Spleen (tissue), 11 donors: Measurements from ENCODE around the gene UNC5CL. TPM values are rescaled to one million over a fixed set of nuclear protein-coding genes. Genes with fewer than 3 reads are reported as not detected.

ENCODE experiments used
- DNase-seq: peaks from one replicate; pipeline ENCODE4 v3.0.0-alpha.2; 2020
- H3K27ac ChIP-seq, 8 donors: fragments of 200-600 bp; sonication (generic) in 7 of 8; 1 replicate in 4 of 8; 2 replicates in 4 of 8; pipeline versions ENCODE4 v1.5.0 to v1.8.0; 2016 to 2021; ENCODE audit warnings: inconsistent platforms in 4 of 8, mild to moderate bottlenecking in 4 of 8, moderate library complexity in 1 of 8
- H3K27me3 ChIP-seq, 7 donors: fragments of 200-600 bp; sonication (generic) in 6 of 7; replicated peaks in 1 of 7; 1 replicate in 4 of 7; 2 replicates in 3 of 7; pipeline versions ENCODE4 v1.5.0 to v1.8.0; 2016 to 2021; ENCODE audit warnings: inconsistent platforms in 3 of 7, mild to moderate bottlenecking in 1 of 7
- H3K36me3 ChIP-seq, 6 donors: fragments of 200-600 bp; sonication (generic) in 5 of 6; 1 replicate in 4 of 6; 2 replicates in 2 of 6; pipeline versions ENCODE4 v1.5.0 to v1.8.0; 2016 to 2021; ENCODE audit warnings: inconsistent platforms in 2 of 6
- H3K4me1 ChIP-seq, 6 donors: fragments of 200-600 bp; sonication (generic) in 5 of 6; 1 replicate in 3 of 6; 2 replicates in 3 of 6; pipeline versions ENCODE4 v1.5.0 to v1.8.0; 2016 to 2021; ENCODE audit warnings: inconsistent platforms in 3 of 6
- H3K4me3 ChIP-seq, 8 donors: fragments of 200-600 bp; sonication (generic) in 7 of 8; 1 replicate in 4 of 8; 2 replicates in 4 of 8; pipeline versions ENCODE4 v1.5.0 to v1.8.0; 2016 to 2021; ENCODE audit warnings: inconsistent platforms in 4 of 8, mild to moderate bottlenecking in 4 of 8, moderate library complexity in 2 of 8
- H3K9me3 ChIP-seq, 8 donors: fragments of 200-600 bp; sonication (generic) in 7 of 8; 1 replicate in 4 of 8; 2 replicates in 4 of 8; pipeline versions ENCODE4 v1.5.0 to v1.8.0; 2016 to 2021; ENCODE audit warnings: inconsistent platforms in 4 of 8
- POLR2A ChIP-seq, 3 donors: fragments of 450-650 bp; IDR thresholded peaks; one replicate each; pipeline ENCODE4 v1.5.1; 2017; ENCODE audit warnings: antibody characterized with exemption in 3 of 3, mild to moderate bottlenecking in 1 of 3
- POLR2AphosphoS5 ChIP-seq, 3 donors: sonication (generic); formaldehyde crosslinking; IDR thresholded peaks; one replicate each; pipeline ENCODE4 v1.5.1; 2017; ENCODE audit warnings: antibody characterized with exemption in 3 of 3
- WGBS, 5 donors: extraction: QIAGEN DNeasy Blood & Tissue Kit in 3 of 5; methylation state at CpG; one replicate each; pipeline versions ENCODE4 v1.1.5 to v1.1.7; 2013 to 2018; 5-methylcytosine and 5-hydroxymethylcytosine counted together
- intact Hi-C: fragments of 100-400 bp; cut with DNase I; formaldehyde crosslinking; loops from one replicate; pipeline ENCODE4 v1.15.0; 2023; ENCODE audit warnings: low total_unique reads
- polyA plus RNA-seq, 3 donors: library from polyadenylated mRNA; stranded (reverse); fragments of 200-250 nt; gene quantifications; one replicate each; pipeline ENCODE4 v1.2.1, GENCODE V29; 2013
- total RNA-seq, 7 donors: library from RNA; depleted of rRNA in 3 of 7; stranded (reverse); fragments of >200 nt in 3 of 7; fragmentation: NEBNext Ultra II Directional in 4 of 7; extraction: Animal tissue kit (Norgen Biotek cat#: 25700) in 4 of 7; gene quantifications; one replicate each; pipeline versions ENCODE4 v1.1.0 to v1.2.1, GENCODE V29; 2016 to 2021
- TF ChIP-seq, protein P1 (sequence below), 11 experiments: fragments of 200-600 bp in 7 of 11; fragments of 450-650 bp in 4 of 11; sonication (generic) in 4 of 11; IDR thresholded peaks in 8 of 11; conservative IDR thresholded peaks in 3 of 11; 1 replicate in 7 of 11; 2 replicates in 4 of 11; pipeline versions ENCODE4 v1.4.0 to v1.8.0; 2016 to 2021; ENCODE audit warnings: antibody characterized with exemption in 11 of 11, inconsistent platforms in 4 of 11, mild to moderate bottlenecking in 1 of 11
- donor health status: healthy with polysubstance abuse.
- donor health status: DM: no; HTN: no; CAD: no; lungs with moderate emphysema.
- donor health status: DM: no; HTN: no; CAD: no.
- donor health status: Bipolar disorder and iron deficiency.
- donor health status: healthy.
- donor health status: DM: no; HTN: no; CAD: no.
- donor health status: DM: yes; HTN: yes; CAD: no.

Gene UNC5CL
- total and polyA plus RNA-seq, 10 donors: 1.4 to 3.9 (median 2.7) TPM

GRCh38 chr6:41036186-41036585 lies 2.8 kb downstream of the UNC5CL start:
- Histone ChIP-seq H3K27me3 (no peaks in the 10 kb centered on the region), H3K27ac (no peak overlapping the region), H3K4me1 (no peaks in the 10 kb centered on the region), H3K4me3 (no peak overlapping the region), H3K36me3 (peaks cover 0 to 3% (median 0%) of the 10 kb centered on the region in 6 donors), H3K9me3 (no peaks in the 10 kb centered on the region)
- intact Hi-C loops: no loop called here
- TF ChIP-seq POLR2AphosphoS5 (IDR thresholded peaks at IDR 0.05) (no peak), POLR2A (IDR thresholded peaks at IDR 0.05) (no peak)
- TF ChIP-seq, protein P1, sequence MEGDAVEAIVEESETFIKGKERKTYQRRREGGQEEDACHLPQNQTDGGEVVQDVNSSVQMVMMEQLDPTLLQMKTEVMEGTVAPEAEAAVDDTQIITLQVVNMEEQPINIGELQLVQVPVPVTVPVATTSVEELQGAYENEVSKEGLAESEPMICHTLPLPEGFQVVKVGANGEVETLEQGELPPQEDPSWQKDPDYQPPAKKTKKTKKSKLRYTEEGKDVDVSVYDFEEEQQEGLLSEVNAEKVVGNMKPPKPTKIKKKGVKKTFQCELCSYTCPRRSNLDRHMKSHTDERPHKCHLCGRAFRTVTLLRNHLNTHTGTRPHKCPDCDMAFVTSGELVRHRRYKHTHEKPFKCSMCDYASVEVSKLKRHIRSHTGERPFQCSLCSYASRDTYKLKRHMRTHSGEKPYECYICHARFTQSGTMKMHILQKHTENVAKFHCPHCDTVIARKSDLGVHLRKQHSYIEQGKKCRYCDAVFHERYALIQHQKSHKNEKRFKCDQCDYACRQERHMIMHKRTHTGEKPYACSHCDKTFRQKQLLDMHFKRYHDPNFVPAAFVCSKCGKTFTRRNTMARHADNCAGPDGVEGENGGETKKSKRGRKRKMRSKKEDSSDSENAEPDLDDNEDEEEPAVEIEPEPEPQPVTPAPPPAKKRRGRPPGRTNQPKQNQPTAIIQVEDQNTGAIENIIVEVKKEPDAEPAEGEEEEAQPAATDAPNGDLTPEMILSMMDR (IDR thresholded peaks at IDR 0.05 in 8 of 11, conservative IDR thresholded peaks at IDR 0.05 in 3 of 11): no peak
- WGBS, 5 donors: 76 to 94% (median 83%) methylated on average over 3 of the region's 3 CpGs
- DNase-seq: no peak

- H3K4me3 ChIP-seq: no peak overlapping the region
- intact Hi-C loops: no loop called here
- H3K4me1 ChIP-seq: peaks cover 0 to 6% (median 4%) of the 10 kb centered on the region in 6 donors
- H3K9me3 ChIP-seq: no peaks in the 10 kb centered on the region
- TF ChIP-seq POLR2AphosphoS5 (IDR thresholded peaks at IDR 0.05) (no peak), POLR2A (IDR thresholded peaks at IDR 0.05) (no peak)
- TF ChIP-seq, protein P1 (IDR thresholded peaks at IDR 0.05 in 8 of 11, conservative IDR thresholded peaks at IDR 0.05 in 3 of 11): no peak
- no peaks in the 10 kb centered on the region for H3K27me3 ChIP-seq
- 86 to 99% (median 90%) methylated on average over 12 to 13 of the region's 13 CpGs for WGBS, 5 donors
- peaks cover 0 to 3% (median 0%) of the 10 kb centered on the region in 6 donors for H3K36me3 ChIP-seq
- no peak overlapping the region for H3K27ac ChIP-seq
- no peak for DNase-seq
Measured at GRCh38 chr6:41033776-41034175, 5.2 kb downstream of the UNC5CL start.

- no peak overlapping the region for H3K4me3 ChIP-seq
- H3K9me3 ChIP-seq: no peaks in the 10 kb centered on the region
- no peak for DNase-seq
- H3K4me1 ChIP-seq: peaks cover under 1 to 16% (median 11%) of the 10 kb centered on the region in 6 donors
- no peaks in the 10 kb centered on the region for H3K27me3 ChIP-seq
- peaks cover 0 to 3% (median 0%) of the 10 kb centered on the region in 6 donors for H3K36me3 ChIP-seq
- 84 to 98% (median 95%) methylated on average over 13 to 15 of the region's 15 CpGs for WGBS, 5 donors
- TF ChIP-seq POLR2A (IDR thresholded peaks at IDR 0.05): no peak
- TF ChIP-seq, protein P1 (IDR thresholded peaks at IDR 0.05 in 8 of 11, conservative IDR thresholded peaks at IDR 0.05 in 3 of 11): no peak
- no peak for TF ChIP-seq POLR2AphosphoS5 (IDR thresholded peaks at IDR 0.05)
- no peak overlapping the region for H3K27ac ChIP-seq
- intact Hi-C loops: no loop called here
Measured at GRCh38 chr6:41032830-41033229, 6.2 kb downstream of the UNC5CL start.

DNA sequence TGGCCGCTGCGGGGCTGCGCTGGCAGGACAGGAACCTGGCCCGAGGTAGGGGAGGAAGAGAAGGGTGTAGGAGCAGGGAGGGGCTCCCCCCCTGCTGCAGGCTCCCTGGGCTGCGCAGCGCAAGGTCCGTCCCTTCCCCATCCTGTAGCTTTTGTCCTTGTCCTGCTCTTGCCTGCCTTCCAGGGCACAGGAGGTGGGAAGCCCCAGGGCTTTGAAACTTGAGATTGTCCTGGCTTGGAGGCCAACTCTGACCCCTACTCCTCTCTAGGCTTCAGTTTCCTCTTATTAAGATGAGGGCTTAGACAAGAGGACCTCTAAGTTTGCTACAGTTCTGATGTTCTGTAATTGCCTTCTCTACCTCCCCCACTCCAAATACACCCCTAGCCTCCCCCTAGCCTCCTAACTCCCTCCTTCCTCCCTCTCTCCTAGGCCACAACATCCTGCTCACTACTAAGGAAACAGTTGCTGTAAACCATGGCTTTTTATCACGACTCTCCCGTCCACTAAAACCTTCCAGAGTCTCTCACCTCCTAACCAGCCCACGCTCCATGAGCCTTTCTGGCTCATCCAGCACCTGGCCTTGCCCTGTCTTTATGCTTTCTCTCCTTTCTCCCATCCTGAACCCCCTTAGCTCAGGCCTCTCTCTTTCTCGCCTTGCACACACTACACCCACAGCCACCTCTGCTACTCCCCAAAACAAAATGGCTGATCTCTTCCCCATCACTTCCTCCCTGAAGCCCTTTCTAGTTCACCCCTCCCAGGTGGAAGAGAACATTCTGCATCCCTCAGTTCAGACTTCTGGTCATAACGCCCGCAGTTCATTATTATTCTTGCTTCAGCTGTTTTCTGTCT lies 10.2 kb downstream of the UNC5CL start:
- peak overlapping the region; percentile 45 to 75 (median 54) for H3K4me3 ChIP-seq
- H3K36me3 ChIP-seq: no peaks in the 10 kb centered on the region
- no peaks in the 10 kb centered on the region for H3K27me3 ChIP-seq
- no peak for DNase-seq
- TF ChIP-seq POLR2A (IDR thresholded peaks at IDR 0.05) (no peak), POLR2AphosphoS5 (IDR thresholded peaks at IDR 0.05) (no peak)
- TF ChIP-seq, protein P1 (IDR thresholded peaks at IDR 0.05 in 8 of 11, conservative IDR thresholded peaks at IDR 0.05 in 3 of 11): no peak
- peaks cover 7 to 26% (median 20%) of the 10 kb centered on the region in 6 donors for H3K4me1 ChIP-seq
- peak overlapping the region; percentile 67 to 84 (median 77) for H3K27ac ChIP-seq
- WGBS, 5 donors: 30 to 41% (median 34%) methylated on average over 9 to 13 of the region's 13 CpGs
- intact Hi-C loops: loop anchor here (10.0 kb wide), 1 partner anchor 1674 kb away; no protein-coding TSS in a partner anchor
- H3K9me3 ChIP-seq: no peaks in the 10 kb centered on the region
